Measurements from ENCODE around the gene RPGRIP1.
"Not testable (repeated sequence)": the region's sequence is repeated elsewhere in the genome, so short reads cannot be mapped to it uniquely, and the experiment has no call there.

The RPGRIP1 gene

GRCh38 chr14:21262410-21262809 lies 17.5 kb upstream of the RPGRIP1 start:
- Histone ChIP-seq H3K27me3 (ENCODE audit: control insufficient read depth, insufficient read depth, low read length) (no peaks in the 10 kb centered on the region), H3K4me1 (ENCODE audit: control insufficient read depth, insufficient read depth, low read length) (peaks cover 13% of the 10 kb centered on the region), H3K4me3 (ENCODE audit: low read depth, low read length) (no peak overlapping the region), H3K9ac (ENCODE audit: low read depth, low read length) (no peak overlapping the region), H3K36me3 (ENCODE audit: control insufficient read depth, insufficient read depth, low read length) (peaks cover 39% of the 10 kb centered on the region), H3K9me3 (ENCODE audit: control insufficient read depth, insufficient read depth, low read length) (no peaks in the 10 kb centered on the region)

DNA sequence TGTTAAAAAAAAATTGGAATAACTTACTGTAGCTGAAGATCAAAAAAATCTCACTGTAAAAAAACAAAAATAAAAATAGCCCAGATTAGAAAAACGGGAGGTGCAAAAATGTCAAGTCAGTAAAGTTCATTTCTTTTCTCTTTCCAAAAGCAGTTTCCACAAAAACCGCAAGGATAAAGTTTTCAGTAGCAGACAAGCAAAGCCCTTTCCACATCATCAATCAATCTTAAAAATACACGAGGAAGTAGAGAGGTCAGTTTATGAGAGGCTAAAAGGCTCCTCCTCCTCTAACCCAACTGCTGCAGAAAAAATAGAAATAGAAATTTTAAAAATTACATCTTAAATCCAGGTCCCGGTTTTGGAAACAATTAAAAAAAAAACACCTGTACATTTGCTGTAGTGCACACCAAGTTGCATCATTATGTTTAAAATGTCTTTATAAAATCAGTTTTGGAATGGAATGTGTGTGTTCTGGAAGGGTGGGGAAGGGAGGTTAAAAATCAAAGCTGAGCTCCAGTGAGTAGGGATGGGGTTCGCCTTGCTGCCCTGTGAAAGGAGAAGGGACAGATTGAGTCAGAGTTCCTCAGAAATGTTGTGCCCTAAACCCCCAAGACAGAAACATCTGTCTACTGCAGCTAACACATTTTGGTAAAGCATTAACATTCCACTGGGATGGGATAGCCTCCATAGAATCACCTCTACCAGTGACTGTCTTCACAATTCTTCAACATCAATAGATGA lies 16.4 kb upstream of the RPGRIP1 start:
- H3K9ac ChIP-seq (ENCODE audit: low read depth, low read length), result no peak overlapping the region
- H3K4me3 ChIP-seq (ENCODE audit: low read depth, low read length), result peak overlapping the region; percentile 91
- H3K27me3 ChIP-seq (ENCODE audit: control insufficient read depth, insufficient read depth, low read length), result no peaks in the 10 kb centered on the region
- peaks cover 13% of the 10 kb centered on the region for H3K4me1 ChIP-seq (ENCODE audit: control insufficient read depth, insufficient read depth, low read length)
- no peaks in the 10 kb centered on the region for H3K9me3 ChIP-seq (ENCODE audit: control insufficient read depth, insufficient read depth, low read length)
- H3K36me3 ChIP-seq (ENCODE audit: control insufficient read depth, insufficient read depth, low read length), result peaks cover 42% of the 10 kb centered on the region

- H3K36me3 ChIP-seq (ENCODE audit: control insufficient read depth, insufficient read depth, low read length), result peaks cover 43% of the 10 kb centered on the region
- H3K9ac ChIP-seq (ENCODE audit: low read depth, low read length), result no peak overlapping the region
- H3K4me1 ChIP-seq (ENCODE audit: control insufficient read depth, insufficient read depth, low read length), result peaks cover 13% of the 10 kb centered on the region
- no peaks in the 10 kb centered on the region for H3K27me3 ChIP-seq (ENCODE audit: control insufficient read depth, insufficient read depth, low read length)
- H3K4me3 ChIP-seq (ENCODE audit: low read depth, low read length), result peak overlapping the region; percentile 91
- no peaks in the 10 kb centered on the region for H3K9me3 ChIP-seq (ENCODE audit: control insufficient read depth, insufficient read depth, low read length)
Measured at GRCh38 chr14:21264025-21264801, 15.7 kb upstream of the RPGRIP1 start.

- Histone ChIP-seq H3K4me1 (ENCODE audit: control insufficient read depth, insufficient read depth, low read length) (peaks cover 13% of the 10 kb centered on the region), H3K4me3 (ENCODE audit: low read depth, low read length) (peak overlapping the region; percentile 91), H3K9me3 (ENCODE audit: control insufficient read depth, insufficient read depth, low read length) (no peaks in the 10 kb centered on the region), H3K27me3 (ENCODE audit: control insufficient read depth, insufficient read depth, low read length) (no peaks in the 10 kb centered on the region), H3K9ac (ENCODE audit: low read depth, low read length) (peak overlapping the region; percentile 100), H3K36me3 (ENCODE audit: control insufficient read depth, insufficient read depth, low read length) (peaks cover 24% of the 10 kb centered on the region)
Measured at GRCh38 chr14:21267431-21267845, 12.4 kb upstream of the RPGRIP1 start.

DNA sequence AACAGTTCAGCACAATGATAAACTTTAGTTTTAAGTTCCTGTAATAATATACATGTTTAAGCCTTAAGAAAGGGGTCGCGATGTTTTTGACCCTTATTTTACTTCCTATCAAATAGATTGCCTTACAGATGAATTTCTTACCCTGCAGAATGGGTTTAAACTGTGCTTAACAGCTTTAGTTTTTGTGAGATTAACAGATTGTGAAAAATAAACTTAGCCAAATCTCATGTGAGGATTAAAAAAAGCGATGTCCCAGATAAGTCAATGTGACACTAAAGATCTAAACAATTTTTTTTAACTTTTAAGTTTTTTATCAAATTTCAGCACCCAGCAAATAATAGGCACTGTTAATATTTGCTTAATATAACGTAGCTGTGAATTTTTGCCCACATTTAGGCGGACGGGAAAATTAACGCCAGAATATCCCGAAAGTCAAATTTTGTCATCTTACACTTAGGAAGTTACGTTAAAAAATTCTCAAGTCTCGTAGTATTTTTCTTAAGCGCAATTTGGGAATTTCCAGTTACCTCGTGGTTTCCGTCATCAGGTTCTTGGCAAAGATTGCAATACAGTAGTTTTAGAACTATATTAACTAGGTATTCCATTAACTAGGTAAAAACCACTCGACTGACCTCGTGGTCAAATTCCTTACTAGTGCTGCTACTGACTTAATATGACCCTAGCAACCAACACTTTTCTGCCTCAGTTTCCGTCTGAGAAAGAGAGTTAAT lies 11.8 kb upstream of the RPGRIP1 start:
- Histone ChIP-seq H3K9ac (ENCODE audit: low read depth, low read length) (peak overlapping the region; percentile 100), H3K27me3 (ENCODE audit: control insufficient read depth, insufficient read depth, low read length) (no peaks in the 10 kb centered on the region), H3K4me3 (ENCODE audit: low read depth, low read length) (peak overlapping the region; percentile 91), H3K4me1 (ENCODE audit: control insufficient read depth, insufficient read depth, low read length) (peaks cover 13% of the 10 kb centered on the region), H3K9me3 (ENCODE audit: control insufficient read depth, insufficient read depth, low read length) (no peaks in the 10 kb centered on the region), H3K36me3 (ENCODE audit: control insufficient read depth, insufficient read depth, low read length) (peaks cover 23% of the 10 kb centered on the region)

- H3K36me3 ChIP-seq (ENCODE audit: control insufficient read depth, insufficient read depth, low read length), result peaks cover 20% of the 10 kb centered on the region
- H3K9ac ChIP-seq (ENCODE audit: low read depth, low read length), result peak overlapping the region; percentile 100
- H3K4me1 ChIP-seq (ENCODE audit: control insufficient read depth, insufficient read depth, low read length), result peaks cover 12% of the 10 kb centered on the region
- no peaks in the 10 kb centered on the region for H3K9me3 ChIP-seq (ENCODE audit: control insufficient read depth, insufficient read depth, low read length)
- peak overlapping the region; percentile 91 for H3K4me3 ChIP-seq (ENCODE audit: low read depth, low read length)
- H3K27me3 ChIP-seq (ENCODE audit: control insufficient read depth, insufficient read depth, low read length), result no peaks in the 10 kb centered on the region
Measured at GRCh38 chr14:21268617-21269251, 11.1 kb upstream of the RPGRIP1 start.

- peak within 1 kb of the TSS; percentile 91 for H3K4me3 ChIP-seq (ENCODE audit: low read depth, low read length)
- H3K4me1 ChIP-seq (ENCODE audit: control insufficient read depth, insufficient read depth, low read length), result peaks cover 6% of the 10 kb centered on the region
- peak within 1 kb of the TSS; percentile 100 for H3K9ac ChIP-seq (ENCODE audit: low read depth, low read length)
- H3K36me3 ChIP-seq (ENCODE audit: control insufficient read depth, insufficient read depth, low read length), result peaks cover 14% of the 10 kb centered on the region
- no peaks in the 10 kb centered on the region for H3K27me3 ChIP-seq (ENCODE audit: control insufficient read depth, insufficient read depth, low read length)
- H3K9me3 ChIP-seq (ENCODE audit: control insufficient read depth, insufficient read depth, low read length), result no peaks in the 10 kb centered on the region
Measured at GRCh38 chr14:21269252-21270046, 10.4 kb upstream of the RPGRIP1 start, which contains the start of gene HNRNPC. Gene HNRNPC (minus strand): TSS chr14:21269442. CDS start chr14:21234193, 35,249 bp downstream.

GRCh38 chr14:21272661-21273060 lies 7.2 kb upstream of the RPGRIP1 start:
- H3K4me1 ChIP-seq (ENCODE audit: control insufficient read depth, insufficient read depth, low read length); H3K9me3 ChIP-seq (ENCODE audit: control insufficient read depth, insufficient read depth, low read length); H3K9ac ChIP-seq (ENCODE audit: low read depth, low read length); H3K27me3 ChIP-seq (ENCODE audit: control insufficient read depth, insufficient read depth, low read length); H3K4me3 ChIP-seq (ENCODE audit: low read depth, low read length); H3K36me3 ChIP-seq (ENCODE audit: control insufficient read depth, insufficient read depth, low read length): not testable (repeated sequence)

DNA sequence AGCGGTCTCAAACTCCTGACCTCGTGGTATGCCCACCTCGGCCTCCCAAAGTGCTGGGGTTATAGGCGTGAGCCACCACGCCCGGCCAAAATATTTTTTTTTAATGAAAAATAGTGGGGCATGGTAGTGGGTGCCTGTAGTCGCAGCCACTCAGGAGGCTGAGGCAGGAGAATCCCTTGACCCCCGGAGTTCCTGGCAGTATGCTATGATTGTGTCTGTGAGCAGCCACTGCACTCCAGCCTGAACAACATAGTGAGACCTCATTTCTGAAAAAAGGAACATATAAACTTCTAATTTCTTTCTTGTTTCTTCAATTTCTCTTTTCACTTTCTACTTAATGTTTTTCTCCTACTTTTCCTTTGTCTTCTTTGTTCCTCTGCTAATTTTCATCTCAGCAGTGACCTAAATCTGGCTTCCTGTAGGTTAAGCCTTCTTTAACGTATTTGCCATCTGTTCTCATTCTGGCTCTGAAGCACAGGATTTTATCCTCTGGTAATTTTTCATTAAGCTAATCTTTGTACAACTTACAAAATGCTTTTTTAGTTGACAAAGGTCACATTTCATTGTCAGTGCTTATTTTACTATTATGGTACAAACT lies 4.5 kb upstream of the RPGRIP1 start:
- H3K4me1 ChIP-seq (ENCODE audit: control insufficient read depth, insufficient read depth, low read length), result no peaks in the 10 kb centered on the region
- no peak overlapping the region for H3K4me3 ChIP-seq (ENCODE audit: low read depth, low read length)
- no peaks in the 10 kb centered on the region for H3K9me3 ChIP-seq (ENCODE audit: control insufficient read depth, insufficient read depth, low read length)
- H3K9ac ChIP-seq (ENCODE audit: low read depth, low read length), result no peak overlapping the region
- no peaks in the 10 kb centered on the region for H3K36me3 ChIP-seq (ENCODE audit: control insufficient read depth, insufficient read depth, low read length)
- no peaks in the 10 kb centered on the region for H3K27me3 ChIP-seq (ENCODE audit: control insufficient read depth, insufficient read depth, low read length)

- Histone ChIP-seq H3K4me1 (ENCODE audit: control insufficient read depth, insufficient read depth, low read length) (no peaks in the 10 kb centered on the region), H3K36me3 (ENCODE audit: control insufficient read depth, insufficient read depth, low read length) (no peaks in the 10 kb centered on the region), H3K27me3 (ENCODE audit: control insufficient read depth, insufficient read depth, low read length) (no peaks in the 10 kb centered on the region), H3K9ac (ENCODE audit: low read depth, low read length) (no peak overlapping the region), H3K9me3 (ENCODE audit: control insufficient read depth, insufficient read depth, low read length) (no peaks in the 10 kb centered on the region), H3K4me3 (ENCODE audit: low read depth, low read length) (no peak overlapping the region)
Measured at GRCh38 chr14:21278632-21279031, 1.3 kb upstream of the RPGRIP1 start.

All from iPS-15b (cell line).